Islet precursor cell (in vitro differentiated cells): ENCODE measurements around the gene PROX1.
"Not testable (repeated sequence)": the region's sequence is repeated elsewhere in the genome, so short reads cannot be mapped to it uniquely, and the experiment has no call there.

Source experiments
- DNase-seq: peaks from one replicate; pipeline ENCODE4 v3.0.0-alpha.2; 2018

Gene PROX1

DNA sequence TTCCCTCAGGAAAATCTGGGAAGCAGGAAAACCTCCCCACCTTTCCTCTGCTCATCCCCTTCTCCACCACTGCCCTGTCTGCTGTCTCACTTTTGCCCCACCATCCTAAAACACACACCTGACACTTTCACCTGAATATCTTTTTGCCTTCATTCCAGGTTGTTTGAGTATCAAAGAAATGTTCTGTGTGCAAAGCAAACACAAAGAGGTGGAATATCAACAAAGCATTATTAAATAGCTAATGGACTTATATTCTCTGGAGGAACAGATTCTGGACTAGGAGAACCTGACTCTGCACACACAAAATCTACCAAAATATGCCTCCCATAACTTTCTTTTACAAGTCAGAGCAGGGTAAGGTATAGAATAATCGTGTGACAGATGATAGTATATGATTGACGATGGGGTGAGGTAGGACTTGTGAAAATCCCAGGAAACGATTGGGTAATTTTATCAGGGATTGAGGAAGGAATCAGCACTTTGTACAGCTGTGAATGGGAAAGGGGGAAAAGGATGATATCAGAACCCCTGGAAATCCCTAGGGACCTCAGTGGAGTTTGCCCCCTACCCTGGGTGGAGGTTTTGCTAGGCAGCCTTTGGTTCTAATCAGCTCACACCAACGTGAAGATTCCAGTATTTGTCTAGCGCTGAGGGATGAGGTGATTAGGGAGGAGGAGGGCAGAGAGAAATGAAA, 87.7 kb downstream of the PROX1 start:
- no peak for DNase-seq

DNA sequence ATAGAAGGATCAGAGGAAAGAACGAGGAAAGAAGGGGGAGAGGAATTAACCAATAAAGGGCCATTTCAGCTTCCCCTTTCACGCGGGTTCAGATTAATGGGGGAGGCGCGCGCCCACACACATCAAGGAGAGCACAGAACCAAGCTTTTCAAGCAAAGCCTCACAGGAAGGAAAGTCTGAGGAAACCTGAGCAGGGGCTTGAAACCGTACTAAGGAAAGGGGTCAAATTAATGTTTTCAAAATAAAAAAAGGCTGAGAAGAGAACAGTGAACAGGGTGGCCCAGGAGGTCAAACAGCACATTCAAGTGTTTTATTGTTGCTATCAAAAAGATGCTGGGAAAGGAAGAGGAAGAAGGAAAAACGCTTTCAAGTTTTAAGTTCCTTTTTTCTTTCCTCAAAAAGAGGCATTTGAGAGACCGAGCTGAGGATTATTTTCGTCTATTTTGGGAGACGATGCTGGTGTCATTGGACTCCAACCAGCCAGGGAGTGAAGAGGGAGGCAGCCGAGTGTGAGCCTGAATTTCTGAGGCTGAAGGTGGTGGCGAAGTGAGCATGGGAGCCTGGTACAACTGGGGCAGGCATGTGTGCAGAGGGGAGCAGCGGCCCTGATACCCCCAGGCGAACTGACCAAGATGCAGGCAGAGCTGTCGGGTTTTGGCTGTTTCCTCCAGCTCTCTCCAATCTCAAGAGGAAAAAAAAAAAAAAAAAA, 88.4 kb downstream of the PROX1 start:
- no peak for DNase-seq

DNA sequence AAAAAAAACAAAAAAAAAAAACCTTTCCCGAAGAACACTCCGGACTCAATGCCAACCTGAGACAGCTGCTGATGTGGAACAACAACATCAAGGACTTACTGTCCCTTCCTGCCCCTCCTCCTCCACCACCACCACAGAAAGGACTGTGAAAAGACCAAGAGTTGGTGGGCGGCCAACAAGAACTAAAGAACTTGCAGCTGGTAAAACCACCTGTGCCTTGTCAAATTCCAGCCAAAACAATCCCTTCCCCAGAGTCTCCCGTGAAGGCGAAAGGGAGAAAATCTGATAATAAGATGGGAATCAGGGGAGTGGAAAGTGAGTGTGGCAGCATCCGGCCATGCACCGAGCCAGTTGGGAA, 88.9 kb downstream of the PROX1 start:
- no peak for DNase-seq

DNA sequence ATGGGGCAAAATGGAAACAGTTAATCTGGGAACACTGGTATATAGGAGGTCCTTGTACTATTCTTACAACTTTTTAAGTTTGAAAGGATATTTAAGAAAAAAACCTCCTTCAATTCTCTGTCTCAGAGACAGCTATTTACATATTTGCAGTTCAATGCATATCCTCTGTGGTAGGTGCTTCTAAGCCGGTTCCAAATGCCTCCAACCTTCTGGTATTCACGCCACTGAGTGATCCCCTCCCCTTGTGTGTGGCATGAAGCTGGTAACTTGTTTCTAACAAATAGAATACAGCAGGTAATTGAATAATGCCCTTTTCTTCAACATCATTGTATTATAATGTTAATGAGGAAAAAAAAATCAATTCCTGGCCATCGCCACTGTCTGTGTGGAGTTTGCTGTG, 91.2 kb downstream of the PROX1 start:
- DNase-seq = no peak

DNA sequence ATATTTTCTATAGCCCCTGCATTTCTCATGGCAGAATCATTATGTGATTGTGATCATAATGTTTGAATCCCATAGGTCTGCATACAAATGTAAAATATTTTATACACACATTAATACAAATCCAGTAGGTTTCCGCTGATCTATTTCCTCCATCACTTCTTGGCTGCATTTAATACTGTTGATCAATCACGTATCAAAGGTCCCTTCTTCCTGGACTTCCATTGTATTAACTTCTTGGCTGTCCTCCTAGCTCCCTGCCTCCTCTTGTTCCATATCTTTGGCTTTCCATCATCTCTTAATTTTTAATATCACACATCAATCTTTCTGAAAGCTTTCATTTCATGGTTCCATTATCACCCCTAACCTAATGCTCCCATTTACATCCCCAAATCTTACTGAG, 97.6 kb downstream of the PROX1 start:
- no peak for DNase-seq

DNA sequence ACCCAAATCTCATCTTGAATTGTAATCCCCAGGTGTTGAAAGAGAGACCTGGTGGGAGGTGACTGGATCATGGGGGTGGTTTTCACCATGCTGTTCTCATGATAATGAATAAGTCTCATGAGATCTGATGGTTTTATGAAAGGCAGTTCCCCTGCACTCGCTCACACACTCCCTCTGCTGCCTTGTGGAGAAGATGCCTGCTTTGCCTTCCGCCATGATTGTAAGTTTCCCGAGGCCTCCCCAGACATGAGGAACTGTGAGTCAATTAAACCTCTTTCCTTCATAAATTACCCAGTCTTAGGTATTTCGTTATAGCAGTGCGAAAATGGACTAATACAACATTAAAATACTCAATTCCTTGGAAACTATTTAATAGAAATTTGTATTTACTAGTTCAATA, 99.2 kb downstream of the PROX1 start:
- no peak for DNase-seq

DNA sequence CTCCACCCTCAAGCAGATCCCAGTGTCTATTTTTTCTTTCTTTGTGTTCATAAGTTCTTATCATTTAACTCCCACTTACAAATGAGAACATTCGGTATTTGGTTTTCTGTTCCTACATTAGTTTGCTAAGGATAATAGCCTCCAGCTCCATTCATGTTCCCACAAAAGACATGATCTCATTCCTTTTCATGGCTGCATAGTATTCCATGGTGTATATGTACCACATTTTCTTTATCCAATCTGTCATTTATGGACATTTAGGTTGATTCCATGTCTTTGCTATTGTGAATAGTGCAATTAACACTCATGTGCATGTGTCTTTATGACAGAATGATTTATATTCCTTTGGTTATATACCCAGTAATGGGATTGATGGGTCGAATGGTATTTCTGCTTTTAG, 101.2 kb downstream of the PROX1 start:
- DNase-seq = not testable (repeated sequence)
